ENCODE measurements around the gene VAV1. TPM values are rescaled to one million over a fixed set of nuclear protein-coding genes. Genes with fewer than 3 reads are reported as not detected.

Gene VAV1
- total and polyA plus RNA-seq, 9 of the 15 experiments (the other 6 are each of a cell fraction or from before 2014, with no cell fraction given) = 0.46 to 20.1 (median 11.1) TPM

DNA sequence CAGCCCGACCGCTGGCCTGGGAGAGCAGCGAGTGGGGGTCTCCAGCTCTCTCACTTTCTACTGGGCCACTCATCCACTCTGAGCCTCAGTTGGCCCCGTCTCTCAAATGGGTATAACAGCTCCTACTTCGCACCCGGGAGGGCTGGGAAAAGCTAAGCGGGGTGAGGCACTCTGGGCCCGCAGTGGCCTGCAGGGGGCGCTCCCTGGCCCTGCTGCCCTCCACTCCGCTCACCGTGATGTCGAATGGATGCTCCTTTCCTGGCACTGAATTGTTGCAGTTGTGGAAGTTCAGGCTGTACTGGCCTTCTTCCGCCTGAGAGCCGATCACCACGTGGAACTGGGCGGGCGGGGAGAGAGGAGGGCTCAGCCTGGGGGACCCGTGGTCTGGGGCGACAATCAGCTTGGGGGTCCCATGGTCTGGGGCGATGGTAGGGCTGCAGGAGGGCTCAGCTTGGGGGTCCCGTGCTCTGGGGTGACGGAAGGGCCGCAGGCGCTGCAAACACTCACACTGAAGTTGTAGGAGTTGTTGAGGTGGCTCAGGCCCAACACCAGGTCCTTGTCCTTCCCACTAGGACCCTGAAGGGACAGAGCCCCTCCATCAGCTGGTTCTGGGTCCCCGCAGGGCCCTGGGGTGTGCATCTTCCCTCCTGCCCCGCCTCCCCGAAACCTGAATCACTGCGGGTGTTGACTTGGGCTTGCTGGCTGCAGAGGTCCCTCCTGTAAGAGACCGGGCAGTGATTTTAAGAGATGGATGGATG, 39.0 kb upstream of the VAV1 start:
- no peak overlapping the region for H3K27ac ChIP-seq (ENCODE audit: extremely low read depth, low read depth, low read length)
- H3K4me2 ChIP-seq (ENCODE audit: insufficient read depth, low read length) = peak overlapping the region; percentile 14; the same call in 1 of the 2 replicates
- H3K9me1 ChIP-seq (ENCODE audit: control insufficient read depth, insufficient read depth, low read length) = no peaks in the 10 kb centered on the region
- WGBS (ENCODE audit: insufficient coverage, low coverage, missing lambda C conversion rate) = 74% methylated on average over 17 of the region's 29 CpGs
- CTCF ChIA-PET (ENCODE audit: low intra/inter-chr PET ratio) = interaction anchor here (0.7 kb wide), 1 partner anchor 268 kb away, joined by 4 read pairs; no protein-coding TSS in a partner anchor
- DNase-seq (ENCODE audit: extremely low read depth in 1 of 4, low spot score in 3 of 4) = peak in 3 of 4 experiments; percentile 31 to 56 (median 54)
- H2AFZ ChIP-seq (ENCODE audit: low read depth, low read length) = no peak overlapping the region
- BruUV-seq (replicated peaks) = no TSS peak
- in situ Hi-C loops (cut with MboI) (no loop called here), intact Hi-C loops (cut with micrococcal nuclease) (loop anchor here (10.0 kb wide), 1 partner anchor 219 kb away; no protein-coding TSS in a partner anchor)
- POLR2A ChIA-PET = interaction anchor here (0.6 to 0.9 kb wide), 2 partner anchors 17 to 34 kb away, joined by 3 read pairs; partner anchors contain the start of gene SH2D3A
- no peaks in the 10 kb centered on the region for H3K9me3 ChIP-seq (replicated peaks; ENCODE audit: control insufficient read depth, insufficient read depth, low read depth, low read length)
- no peaks in the 10 kb centered on the region for H4K20me1 ChIP-seq (replicated peaks; ENCODE audit: control insufficient read depth, insufficient read depth, low read length)
- H3K4me1 ChIP-seq (replicated peaks in 1 of 2; ENCODE audit: control insufficient read depth in 2 of 2, insufficient read depth in 2 of 2, low read length in 2 of 2) = peaks cover 34 to 73% of the 10 kb centered on the region in 2 experiments
- H3K9ac ChIP-seq (ENCODE audit: insufficient read depth in 1 of 2, low read depth in 2 of 2, low read length in 2 of 2) = peak overlapping the region in 1 of 2 experiments; percentile 77; a peak in 2 of 4 replicates
- no peak for FAIRE-seq
- peaks cover 19% of the 10 kb centered on the region for H3K79me2 ChIP-seq (ENCODE audit: control insufficient read depth, insufficient read depth, low read length)
- ATAC-seq = no peak
- H3K36me3 ChIP-seq (ENCODE audit: control insufficient read depth, insufficient read depth, low read length) = peaks cover 3% of the 10 kb centered on the region; the same call in 1 of the 3 replicates
- H3K27me3 ChIP-seq (ENCODE audit: control insufficient read depth in 2 of 2, insufficient read depth in 2 of 2, low read length in 2 of 2) = no peaks in the 10 kb centered on the region
- no peak overlapping the region for H3K4me3 ChIP-seq
- no peak for TF ChIP-seq ZNF778 (CRISPR knock-in tag; IDR thresholded peaks at IDR 0.05)
- peak; percentile 47; the same call in 1 of the 2 replicates for TF ChIP-seq ZKSCAN1 (IDR thresholded peaks at IDR 0.05; ENCODE audit: low read depth, low read length)
- peak; percentile 93 for TF ChIP-seq CBX1 (IDR thresholded peaks at IDR 0.05; ENCODE audit: low read depth)
- 0 out of 2 replicates have a peak, but pooled peaks have one; percentile 15 for TF ChIP-seq ESRRA (IDR thresholded peaks at IDR 0.05; ENCODE audit: borderline replicate concordance, low read depth)
- peak; percentile 37; the same call in 1 of the 2 replicates for TF ChIP-seq ZNF24 (IDR thresholded peaks at IDR 0.05)
- no peak for TF ChIP-seq TAF1 (IDR thresholded peaks at IDR 0.05; ENCODE audit: control insufficient read depth, extremely low read depth, insufficient read depth, low read length, severe bottlenecking)
- TF ChIP-seq CHD7 (IDR thresholded peaks at IDR 0.05; ENCODE audit: low read depth, low read length) = no peak
- no peak for TF ChIP-seq BRD9 (IDR thresholded peaks at IDR 0.05; ENCODE audit: low read depth, partially characterized antibody)

Measured in K562 (cell line).